SK-N-SH (cell line): ENCODE measurements around the gene NAV1. TPM values are rescaled to one million over a fixed set of nuclear protein-coding genes. Genes with fewer than 3 reads are reported as not detected.

ENCODE experiments used
- CHD2 ChIP-seq: fragments of 150-350 bp; IDR thresholded peaks from 2 replicates; pipeline ENCODE4 v1.6.1; 2018; ENCODE audit warnings: low read length; ENCODE audit not compliant: partially characterized antibody
- CTCF ChIP-seq: fragments of 200-600 bp; sonication (generic); IDR thresholded peaks from 2 replicates; pipeline ENCODE4 v1.6.1; 2017; ENCODE audit warnings: antibody characterized with exemption, mild to moderate bottlenecking, moderate library complexity
- FOSL2 ChIP-seq: IDR thresholded peaks from 2 replicates; pipeline ENCODE4 v1.4.0; 2012; ENCODE audit warnings: low read depth, mild to moderate bottlenecking, moderate library complexity, borderline replicate concordance
- PBX3 ChIP-seq: IDR thresholded peaks from 2 replicates; pipeline ENCODE4; 2012
- REST ChIP-seq: IDR thresholded peaks from 2 replicates; pipeline ENCODE4 v1.6.1; 2012; ENCODE audit warnings: mild to moderate bottlenecking, low read depth, low read length, moderate library complexity
- SIN3A ChIP-seq: IDR thresholded peaks from 2 replicates; pipeline ENCODE4 v1.6.1; 2012; ENCODE audit warnings: low read depth, mild to moderate bottlenecking, low read length, moderate library complexity, borderline replicate concordance
- SMC3 ChIP-seq: IDR thresholded peaks from 2 replicates; pipeline ENCODE4 v1.6.1; 2012; ENCODE audit warnings: low read depth, low read length, improper control_type of control experiment
- TAF1 ChIP-seq: IDR thresholded peaks from 2 replicates; pipeline ENCODE4 v1.6.1; 2012; ENCODE audit warnings: low read depth, mild to moderate bottlenecking, low read length, moderate library complexity, borderline replicate concordance
- polyA plus RNA-seq, 3 experiments: library from polyadenylated mRNA; depleted of rRNA; stranded (reverse); fragments of >200 nt; gene quantifications; 2 replicates each; pipeline ENCODE4 v1.2.3, GENCODE V29; 2012
- TF ChIP-seq, protein P1 (sequence below): IDR thresholded peaks from 2 replicates; pipeline ENCODE4 v1.4.0; 2012; ENCODE audit warnings: low read depth, borderline replicate concordance
- TF ChIP-seq, protein P2 (sequence below): fragments of 150-350 bp; IDR thresholded peaks from 2 replicates; pipeline ENCODE4 v1.6.1; 2016; ENCODE audit warnings: mild to moderate bottlenecking, low read depth, low read length

Gene NAV1
- polyA plus RNA-seq, 1 of the 3 experiments (the other 2 are of a cell fraction) = 16.1 TPM

DNA sequence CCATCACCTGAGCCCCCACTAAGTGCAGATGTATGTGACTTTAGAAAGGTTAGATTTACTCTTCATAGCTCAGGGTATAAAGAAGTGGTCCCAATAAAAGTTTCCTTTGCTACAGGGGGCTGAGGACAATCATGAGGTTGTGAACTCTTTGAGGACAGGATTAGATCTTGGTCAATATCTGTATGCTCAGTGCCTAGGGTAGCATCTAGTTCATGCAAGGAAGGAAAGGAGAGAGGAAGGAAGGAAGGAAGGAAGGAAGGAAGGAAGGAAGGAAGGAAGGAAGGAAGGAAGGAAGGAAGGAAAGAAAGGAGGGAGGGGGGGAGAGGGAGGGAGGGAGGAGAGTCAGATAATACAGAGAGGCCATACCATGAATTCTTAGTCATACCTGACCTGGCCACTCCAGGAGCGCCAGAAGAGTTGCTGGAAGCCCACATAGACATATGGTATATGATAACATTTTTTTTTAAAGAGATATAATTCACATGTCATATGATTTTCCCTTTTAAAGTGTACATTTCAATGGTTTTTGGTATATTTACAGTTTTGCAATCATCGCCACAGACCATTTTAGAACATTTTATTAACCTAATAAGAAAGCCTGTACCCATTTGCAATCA, 22.3 kb upstream of the NAV1 start (continued):
- no peak for TF ChIP-seq REST
- TF ChIP-seq CTCF = no peak
- no peak for TF ChIP-seq FOSL2
- TF ChIP-seq, protein P1, sequence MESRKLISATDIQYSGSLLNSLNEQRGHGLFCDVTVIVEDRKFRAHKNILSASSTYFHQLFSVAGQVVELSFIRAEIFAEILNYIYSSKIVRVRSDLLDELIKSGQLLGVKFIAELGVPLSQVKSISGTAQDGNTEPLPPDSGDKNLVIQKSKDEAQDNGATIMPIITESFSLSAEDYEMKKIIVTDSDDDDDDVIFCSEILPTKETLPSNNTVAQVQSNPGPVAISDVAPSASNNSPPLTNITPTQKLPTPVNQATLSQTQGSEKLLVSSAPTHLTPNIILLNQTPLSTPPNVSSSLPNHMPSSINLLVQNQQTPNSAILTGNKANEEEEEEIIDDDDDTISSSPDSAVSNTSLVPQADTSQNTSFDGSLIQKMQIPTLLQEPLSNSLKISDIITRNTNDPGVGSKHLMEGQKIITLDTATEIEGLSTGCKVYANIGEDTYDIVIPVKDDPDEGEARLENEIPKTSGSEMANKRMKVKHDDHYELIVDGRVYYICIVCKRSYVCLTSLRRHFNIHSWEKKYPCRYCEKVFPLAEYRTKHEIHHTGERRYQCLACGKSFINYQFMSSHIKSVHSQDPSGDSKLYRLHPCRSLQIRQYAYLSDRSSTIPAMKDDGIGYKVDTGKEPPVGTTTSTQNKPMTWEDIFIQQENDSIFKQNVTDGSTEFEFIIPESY = no peak
- TF ChIP-seq, protein P2, sequence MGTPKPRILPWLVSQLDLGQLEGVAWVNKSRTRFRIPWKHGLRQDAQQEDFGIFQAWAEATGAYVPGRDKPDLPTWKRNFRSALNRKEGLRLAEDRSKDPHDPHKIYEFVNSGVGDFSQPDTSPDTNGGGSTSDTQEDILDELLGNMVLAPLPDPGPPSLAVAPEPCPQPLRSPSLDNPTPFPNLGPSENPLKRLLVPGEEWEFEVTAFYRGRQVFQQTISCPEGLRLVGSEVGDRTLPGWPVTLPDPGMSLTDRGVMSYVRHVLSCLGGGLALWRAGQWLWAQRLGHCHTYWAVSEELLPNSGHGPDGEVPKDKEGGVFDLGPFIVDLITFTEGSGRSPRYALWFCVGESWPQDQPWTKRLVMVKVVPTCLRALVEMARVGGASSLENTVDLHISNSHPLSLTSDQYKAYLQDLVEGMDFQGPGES = no peak
- no peak for TF ChIP-seq CHD2
- TF ChIP-seq PBX3 = no peak
- no peak for TF ChIP-seq TAF1
- no peak for TF ChIP-seq SIN3A
- no peak for TF ChIP-seq SMC3
